GM18499 (cell line): ENCODE measurements around the gene DIAPH3.
"Not testable (repeated sequence)": the region's sequence is repeated elsewhere in the genome, so short reads cannot be mapped to it uniquely, and the experiment has no call there.

Source experiments
- ATAC-seq: cut with Tn5 transposase; IDR thresholded peaks from one replicate; pipeline ENCODE4 v1.9.1; 2021; ENCODE audit warnings: moderate number of reproducible peaks; ENCODE audit not compliant: insufficient read depth, unreplicated experiment

Gene DIAPH3

DNA sequence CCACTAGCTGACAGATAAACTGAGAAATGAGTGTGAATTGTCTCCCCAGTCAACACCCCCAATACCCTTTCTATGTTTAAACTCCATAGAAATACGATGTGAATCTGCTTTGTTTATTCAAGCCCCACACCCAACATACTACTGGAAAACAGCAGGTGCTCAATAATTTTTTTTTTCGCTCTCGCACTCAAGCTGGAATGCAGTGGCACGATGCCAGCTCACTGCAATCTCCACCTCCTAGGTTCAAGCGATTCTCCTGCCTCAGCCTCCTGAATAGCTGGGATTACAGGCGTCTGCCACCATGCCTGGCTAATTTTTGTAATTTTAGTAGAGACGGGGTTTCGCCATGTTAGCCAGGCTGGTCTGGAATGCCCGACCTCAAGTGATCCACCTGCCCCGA lies 123.1 kb downstream of the DIAPH3 start:
- not testable (repeated sequence) for ATAC-seq

DNA sequence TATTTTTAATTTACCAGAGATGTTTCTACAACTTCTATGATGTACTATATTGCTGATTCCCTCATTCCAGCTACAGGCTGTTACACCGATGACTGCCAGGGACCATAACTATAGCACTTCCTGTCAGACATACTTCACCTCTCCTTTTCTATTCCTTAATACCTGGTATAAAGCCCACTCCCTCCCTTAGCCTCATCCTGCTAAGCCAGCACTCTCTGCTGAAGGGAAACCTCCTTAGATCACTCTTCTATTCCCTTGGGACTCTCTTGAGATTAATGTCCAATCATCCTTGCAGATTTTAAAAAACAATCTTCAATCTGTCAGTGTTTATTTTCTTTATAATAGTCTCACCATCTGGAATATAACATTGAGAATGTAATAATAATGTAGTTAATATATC lies 127.9 kb downstream of the DIAPH3 start:
- no peak for ATAC-seq

DNA sequence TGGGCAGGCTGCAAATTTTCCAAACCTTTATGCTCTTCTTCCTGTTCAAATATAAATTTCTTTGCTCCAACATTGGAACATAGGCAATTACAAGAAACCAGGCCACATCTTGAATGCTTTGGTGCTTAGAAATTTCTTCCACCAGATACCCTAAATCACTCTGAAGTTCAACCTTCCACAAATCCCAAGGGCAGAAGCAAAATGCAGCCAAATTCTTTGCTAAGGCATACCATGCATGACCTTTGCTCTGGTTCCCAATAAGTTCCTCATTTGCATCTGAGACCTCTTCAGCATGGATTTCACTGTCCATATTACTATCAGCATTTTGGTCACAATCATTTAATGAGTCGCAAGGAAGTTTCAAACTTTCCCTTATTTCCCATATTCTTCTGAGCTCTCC lies 130.9 kb downstream of the DIAPH3 start:
- no peak for ATAC-seq

DNA sequence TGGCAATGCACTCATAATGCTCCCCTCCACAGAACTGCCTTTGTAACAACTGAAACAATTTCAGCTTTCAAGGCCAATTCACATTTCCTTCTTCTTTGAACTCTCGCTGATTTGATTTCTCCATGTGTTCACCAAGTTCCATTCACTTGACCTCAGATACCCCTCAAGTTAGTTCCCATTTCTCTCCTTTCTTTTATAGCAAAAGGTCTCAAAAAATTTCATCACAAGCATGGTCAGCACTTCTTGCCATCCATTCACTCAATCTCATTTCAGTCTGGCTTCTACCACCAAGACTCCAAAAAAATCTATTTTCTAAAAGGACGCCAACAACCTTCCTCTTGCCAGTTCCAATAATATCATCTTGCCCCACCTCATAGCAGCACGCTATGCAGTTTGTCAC lies 135.7 kb downstream of the DIAPH3 start:
- no peak for ATAC-seq

DNA sequence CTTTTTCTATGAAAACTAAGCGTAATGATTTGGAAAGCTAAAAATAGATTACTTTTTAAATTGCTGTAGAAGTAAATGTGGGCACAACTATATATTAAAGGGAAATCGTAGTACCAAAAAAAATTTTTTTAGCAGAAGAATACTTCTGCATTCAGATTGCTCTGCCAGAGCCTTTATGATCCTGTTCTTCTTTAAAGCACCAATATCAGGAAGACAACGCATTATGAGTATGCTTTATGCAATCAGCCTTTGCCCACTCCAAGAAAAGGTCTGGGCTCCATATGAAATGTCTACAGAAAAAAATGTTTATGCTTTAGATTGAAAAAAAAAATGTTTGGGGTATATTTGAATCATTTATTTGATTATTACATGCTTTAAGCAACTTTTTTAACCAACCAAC lies 137.4 kb downstream of the DIAPH3 start:
- no peak for ATAC-seq

DNA sequence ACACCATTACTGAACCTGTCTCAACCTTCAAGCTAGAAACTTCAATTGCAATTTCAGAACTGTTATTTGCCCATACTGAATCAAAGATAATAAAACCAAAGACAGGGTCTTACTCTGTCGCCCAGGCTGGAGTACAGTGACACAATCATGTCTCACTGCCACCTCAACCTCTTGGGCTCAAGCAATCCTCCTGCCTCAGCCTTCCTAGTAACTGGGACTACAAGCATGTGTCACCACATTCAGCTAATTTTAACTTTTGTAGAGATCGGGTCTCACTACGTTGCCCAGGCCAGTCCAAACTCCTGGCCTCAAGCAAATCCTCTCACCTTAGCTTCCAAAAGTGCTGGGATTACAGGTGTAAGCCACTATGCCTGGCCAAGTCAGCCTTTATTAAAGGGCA lies 143.4 kb downstream of the DIAPH3 start:
- no peak for ATAC-seq

DNA sequence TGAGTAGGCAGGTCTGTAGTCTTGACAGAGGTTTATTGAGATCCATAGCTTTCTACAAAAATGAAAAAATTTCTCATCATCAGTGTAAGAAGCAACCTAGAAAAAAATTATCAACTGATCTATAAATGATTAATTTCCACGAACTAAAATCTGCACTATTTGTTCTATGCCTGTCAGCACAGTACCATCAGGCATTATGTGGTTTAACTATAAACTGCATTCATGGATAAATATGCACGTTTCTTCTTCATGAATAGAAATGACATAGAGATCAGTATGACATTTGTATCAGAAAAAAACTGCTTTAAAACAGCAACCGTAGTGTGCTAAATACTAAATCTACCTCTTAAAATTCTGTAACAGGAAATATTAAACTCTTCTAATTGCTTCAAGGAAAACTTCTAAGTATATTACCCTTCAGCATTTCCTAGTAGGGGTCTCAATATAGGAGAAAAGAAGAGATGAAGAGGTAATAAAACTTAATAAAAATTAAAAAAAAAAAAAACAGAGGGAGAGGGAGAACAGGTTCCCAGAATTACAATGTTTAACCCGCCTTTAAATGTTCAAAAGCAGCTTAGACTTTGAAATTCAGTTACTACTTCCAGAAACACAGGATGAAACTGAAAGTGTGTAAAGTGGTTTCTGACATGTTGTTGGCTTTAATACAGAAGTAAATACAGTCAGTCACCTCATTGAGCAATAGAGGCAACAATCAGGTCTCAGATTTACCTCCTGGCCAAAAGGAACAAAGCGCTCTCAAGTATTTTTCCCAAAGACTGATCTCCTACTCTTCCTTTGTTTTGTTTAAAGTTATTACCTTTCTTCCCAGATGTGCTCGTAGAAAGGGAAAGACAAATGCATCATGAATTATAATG lies 144.4 kb downstream of the DIAPH3 start:
- peak; percentile 56 for ATAC-seq

DNA sequence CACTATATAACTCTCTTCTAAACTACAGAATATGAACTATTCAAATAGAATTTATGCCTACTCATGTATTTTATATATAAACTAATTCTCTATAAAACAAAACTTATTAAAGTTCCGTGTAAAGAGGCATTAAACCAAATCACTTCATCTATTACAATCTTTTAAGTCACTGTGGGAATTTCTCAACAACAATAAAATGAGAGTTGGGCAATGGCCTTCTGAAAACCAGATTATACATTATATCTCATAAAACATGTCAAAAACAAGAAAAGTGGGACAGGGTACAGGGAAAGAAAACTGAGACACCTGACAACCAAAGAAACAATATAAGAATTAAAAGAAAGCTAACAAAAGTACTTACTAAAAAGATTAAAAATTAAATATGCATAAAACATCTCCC lies 145.2 kb downstream of the DIAPH3 start:
- no peak for ATAC-seq

DNA sequence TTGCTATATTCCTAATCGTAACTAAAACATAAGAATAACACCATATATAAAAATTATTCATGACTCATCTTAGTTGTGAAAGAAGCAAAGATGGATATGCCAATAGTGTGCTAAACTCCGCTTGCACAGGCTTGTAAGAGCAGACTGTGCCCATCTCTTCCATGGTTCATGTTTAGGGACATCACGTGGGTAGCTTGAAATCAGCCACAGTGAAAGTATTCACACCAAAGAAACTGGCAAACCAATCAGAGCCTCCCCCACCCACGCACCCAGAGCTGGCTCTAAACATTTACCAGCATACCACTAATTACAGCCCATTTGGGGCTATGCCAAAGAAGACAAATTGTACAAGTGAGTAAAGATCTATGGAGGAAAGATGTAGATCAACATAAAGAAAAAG lies 147.5 kb downstream of the DIAPH3 start:
- no peak for ATAC-seq

DNA sequence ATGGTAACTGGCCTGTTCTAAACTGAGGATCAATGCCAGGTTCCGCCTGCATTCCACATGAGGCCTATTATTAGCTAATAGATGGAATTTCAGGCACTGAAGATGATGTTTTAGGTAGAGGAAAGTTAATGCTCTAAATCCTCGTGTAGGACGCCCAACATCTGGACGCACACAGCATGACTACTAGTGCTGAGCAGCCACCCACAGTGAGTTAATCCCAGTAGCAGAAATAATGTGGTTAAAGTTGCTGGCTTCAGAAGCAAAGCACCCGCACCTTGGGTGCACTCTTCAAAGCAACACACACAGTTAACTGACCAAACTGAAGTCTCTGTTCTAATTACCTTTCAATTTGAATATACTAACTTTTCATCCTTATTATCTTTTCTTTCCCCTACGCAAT lies 150.6 kb downstream of the DIAPH3 start:
- ATAC-seq: no peak

DNA sequence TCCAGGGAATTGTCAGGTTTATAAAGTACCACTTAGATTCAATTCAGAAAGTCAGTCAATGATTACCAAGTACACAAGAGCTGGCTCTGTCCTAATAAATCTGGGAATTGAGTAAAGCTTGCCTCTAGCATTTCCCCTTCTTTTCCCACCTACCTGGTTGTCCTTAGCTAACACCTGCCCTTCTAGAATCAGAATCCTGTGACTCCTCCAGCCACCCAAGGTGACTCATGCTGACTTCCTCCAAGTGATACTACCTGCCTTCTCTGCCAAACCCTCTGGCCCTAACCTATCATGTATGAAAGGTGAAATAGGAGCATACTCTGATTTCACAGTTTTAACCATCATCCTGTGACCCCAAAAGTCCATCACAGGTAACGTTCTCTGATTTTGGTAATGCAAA lies 151.2 kb downstream of the DIAPH3 start:
- no peak for ATAC-seq

DNA sequence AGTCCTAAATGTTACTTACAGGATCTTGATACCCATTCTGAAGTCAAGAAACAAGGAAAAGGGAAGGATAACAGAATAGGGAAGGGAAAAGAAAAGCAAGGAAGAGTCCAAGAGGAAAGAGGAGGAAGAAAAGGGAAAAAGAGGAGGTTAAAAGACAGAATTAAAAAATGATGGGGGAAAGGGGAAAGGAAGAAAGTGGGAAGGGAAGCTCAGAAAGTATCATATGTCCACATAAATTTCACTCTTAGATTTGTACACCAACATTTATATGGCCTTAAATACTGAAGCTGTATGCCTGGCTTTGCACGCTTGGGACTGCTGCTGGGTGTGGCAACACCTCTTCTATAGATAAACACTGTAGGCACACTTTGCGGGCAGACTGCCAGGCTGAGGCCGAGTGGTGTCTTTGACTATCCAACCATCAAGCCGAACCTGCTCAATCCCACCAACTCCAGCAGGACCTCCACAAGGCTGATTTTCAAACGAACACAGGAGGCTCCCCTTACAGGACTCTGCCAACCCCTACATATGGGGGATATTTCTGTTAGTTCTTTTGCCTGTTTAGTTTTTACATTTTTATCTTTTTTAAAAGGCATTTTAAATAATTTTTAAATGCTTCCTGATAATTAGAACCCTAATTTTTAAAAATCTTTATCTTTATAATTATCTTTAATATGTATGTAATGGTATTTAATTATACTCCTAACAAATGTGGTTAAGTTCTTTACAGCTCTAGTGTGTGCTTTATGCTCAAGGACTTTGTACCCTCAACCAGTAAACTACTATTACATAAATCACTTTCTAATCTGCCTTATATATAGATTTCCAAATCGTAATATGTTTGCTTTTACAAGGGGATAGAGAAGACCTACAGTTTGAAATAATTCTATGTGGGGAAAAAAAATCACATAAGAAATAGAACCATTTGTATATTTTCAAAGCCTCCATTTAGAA lies 154.2 kb downstream of the DIAPH3 start:
- ATAC-seq: no peak

DNA sequence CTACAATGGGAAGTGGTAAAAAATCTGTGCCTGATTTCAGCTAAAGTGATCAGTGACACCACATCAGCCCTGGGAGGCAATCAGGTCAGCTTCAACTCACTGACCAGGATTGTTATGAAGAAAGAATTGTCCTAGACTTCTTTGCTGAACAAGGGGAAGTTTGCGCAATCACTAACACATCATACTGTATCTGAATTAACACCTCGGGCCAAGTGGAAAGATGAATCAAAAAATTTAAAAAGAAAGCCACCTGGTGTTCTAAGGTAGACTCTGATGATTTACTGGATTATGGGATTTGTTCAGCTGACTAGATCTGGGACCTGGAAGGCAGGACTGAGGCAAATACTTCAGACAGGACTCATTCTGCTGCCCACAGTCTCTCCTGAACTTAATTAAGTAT lies 161.8 kb downstream of the DIAPH3 start:
- ATAC-seq: no peak

DNA sequence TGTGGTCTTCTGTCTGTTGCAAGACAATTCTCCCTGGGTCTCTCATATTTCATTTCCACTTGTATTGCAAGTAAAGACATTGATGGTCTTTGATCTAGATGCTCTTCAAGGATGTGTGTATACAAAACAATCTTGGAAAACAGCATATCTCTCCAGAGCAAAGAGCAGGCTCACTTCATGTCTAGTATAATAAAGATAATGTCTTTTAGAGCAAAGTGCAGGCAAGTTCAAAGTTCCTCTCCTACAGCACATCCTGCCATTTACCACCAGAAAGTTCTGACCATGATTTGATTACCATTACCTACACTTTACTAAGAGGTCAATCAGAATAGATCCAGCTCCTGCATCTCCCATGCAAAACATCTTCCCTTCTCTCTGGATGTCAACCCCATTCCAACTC lies 162.8 kb downstream of the DIAPH3 start:
- ATAC-seq: no peak

DNA sequence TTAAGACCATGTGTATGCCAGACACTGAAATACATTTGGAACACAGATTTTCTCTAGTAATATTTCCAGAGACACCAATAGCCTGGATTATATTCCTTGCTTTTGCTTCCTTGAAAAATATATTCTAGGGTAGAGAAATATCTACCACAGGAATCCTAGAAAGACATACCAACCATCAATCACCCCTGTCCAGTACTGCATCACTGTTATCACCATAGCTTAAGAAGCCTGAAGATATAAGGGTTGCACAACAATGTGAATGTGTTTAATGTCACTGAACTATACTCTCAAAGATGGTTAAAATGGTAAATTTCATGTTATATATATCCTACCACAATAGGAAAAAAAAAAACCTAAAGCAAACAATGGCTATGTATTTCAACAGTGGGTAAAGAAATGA lies 163.6 kb downstream of the DIAPH3 start:
- ATAC-seq: no peak

DNA sequence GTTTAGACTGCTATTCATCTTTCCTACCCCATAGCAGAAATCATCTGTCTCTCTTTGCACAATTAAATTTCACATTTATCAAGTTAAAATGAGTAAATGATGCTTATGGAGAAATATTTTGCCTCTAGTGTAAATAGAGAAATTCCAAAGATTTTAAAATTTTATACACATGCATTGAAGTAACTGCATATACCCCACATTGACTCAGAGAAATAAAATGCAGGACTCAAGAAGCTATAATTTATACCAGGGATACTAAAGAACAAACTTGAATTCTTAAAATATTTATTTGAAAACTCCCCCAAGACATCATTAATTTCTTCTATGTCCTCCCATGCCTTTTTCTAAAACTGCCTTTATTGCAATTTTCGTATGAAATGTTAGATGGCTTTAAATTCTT lies 165.8 kb downstream of the DIAPH3 start:
- ATAC-seq: no peak

DNA sequence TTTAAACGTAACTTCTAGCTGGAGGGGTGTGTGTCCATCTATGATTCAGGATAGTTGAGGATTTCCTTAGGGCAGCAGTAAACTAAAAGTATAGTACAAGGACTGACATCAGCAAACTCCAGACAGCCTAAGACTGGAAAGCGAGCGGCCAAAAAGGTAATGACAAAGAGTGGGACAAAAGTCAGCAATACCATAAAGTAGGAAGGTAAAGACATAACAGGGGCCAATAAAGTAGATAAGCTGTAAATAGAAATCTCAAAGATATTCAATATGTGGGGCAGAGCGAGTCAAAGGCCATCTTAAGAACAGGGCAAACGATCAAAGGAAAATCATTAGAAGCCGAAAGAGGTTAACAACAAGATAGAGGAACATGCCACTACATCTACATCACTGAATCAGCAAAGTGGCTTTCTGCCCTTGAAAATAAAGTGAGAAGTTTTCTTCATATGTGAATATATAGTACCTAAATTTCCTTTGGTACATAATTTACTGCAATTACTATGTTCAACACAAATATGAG lies 167.2 kb downstream of the DIAPH3 start:
- ATAC-seq: no peak

DNA sequence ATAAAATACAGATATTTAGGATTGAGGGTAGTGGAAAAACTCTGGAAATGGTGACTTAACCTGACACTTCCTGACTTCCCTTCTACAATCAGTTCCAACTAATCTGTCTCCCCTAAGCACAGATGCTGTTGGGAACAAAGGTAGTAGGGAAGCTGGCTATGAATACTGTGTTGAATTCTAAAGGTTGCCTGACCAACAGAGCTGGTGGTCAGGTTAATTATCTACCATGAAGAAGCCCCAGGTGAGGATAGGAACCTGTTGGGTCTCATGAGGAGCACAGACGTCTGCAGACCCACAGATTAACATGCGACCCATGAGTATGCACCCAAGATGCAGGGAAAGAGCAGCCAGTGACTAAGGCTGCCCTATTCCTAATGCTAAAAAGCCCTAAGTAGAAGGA lies 172.3 kb downstream of the DIAPH3 start:
- no peak for ATAC-seq

DNA sequence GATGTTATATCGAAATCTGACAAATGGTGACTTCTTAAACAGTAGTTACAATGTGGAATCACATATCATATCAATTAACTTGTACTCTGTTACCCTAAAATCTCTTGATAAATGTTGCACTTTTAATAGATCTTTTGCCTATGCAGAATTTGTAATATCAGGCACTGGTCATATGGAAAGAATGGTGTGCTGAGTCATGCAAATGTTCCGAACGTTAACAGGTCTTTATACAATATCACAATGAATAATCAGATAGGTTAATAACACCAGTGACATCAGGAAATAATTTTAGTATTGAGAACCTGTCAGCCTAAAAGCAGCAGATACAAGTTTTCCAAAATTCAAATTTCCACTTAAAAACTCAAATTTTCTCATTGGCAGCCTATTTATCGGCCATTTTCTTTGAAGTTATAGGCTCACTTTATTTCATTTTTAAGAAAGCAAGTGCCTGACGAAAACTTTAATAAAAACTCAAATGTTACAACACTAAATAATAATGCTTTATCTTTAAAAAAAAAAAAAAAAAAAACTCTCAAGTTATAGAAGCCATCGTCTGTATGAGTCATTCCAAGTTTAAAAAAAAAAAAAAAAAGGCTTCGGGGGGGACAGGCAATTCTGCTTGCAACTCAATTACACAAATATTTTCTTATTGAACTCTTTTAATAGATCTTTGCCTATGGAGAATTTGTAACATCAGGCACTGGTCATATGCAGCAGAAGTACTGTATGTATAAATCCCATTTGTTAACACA lies 180.9 kb downstream of the DIAPH3 start:
- ATAC-seq: no peak

DNA sequence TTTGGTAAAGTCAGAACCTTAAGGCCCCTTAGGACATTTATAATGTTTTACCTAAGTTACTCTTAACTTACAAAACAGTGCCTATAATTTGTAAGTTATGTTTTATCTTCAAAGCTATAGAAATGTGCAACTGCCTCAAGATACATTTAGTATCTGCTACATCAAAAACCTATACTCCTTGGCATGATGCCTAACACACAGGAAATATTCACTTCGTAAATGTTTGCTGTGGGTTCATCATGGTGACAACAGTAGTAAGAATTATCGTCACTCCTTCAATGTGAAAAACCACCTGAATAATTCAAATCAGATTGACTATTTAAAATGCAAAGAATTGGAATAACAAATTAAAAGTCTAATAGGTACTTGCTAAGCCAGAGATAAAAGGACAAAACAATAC lies 184.1 kb downstream of the DIAPH3 start:
- ATAC-seq: no peak
